H1 (cell line): Measurements from ENCODE around the gene H2BK1. TPM values are rescaled to one million over a fixed set of nuclear protein-coding genes. Genes with fewer than 3 reads are reported as not detected.

Experiments used
- CTCF ChIA-PET: fragments of 300-600 bp; sonication (Branson Sonifier 250); formaldehyde crosslinking; loops from one replicate; lab custom pipeline; 2021; ENCODE audit not compliant: partially characterized antibody; lab: Charles Lee
- POLR2A ChIA-PET: fragments of 300-600 bp; sonication (Branson Sonifier 250); formaldehyde crosslinking; loops from one replicate; lab custom pipeline; 2021; ENCODE audit warnings: inconsistent platforms; ENCODE audit not compliant: partially characterized antibody; lab: Charles Lee
- DNase-seq, 2 experiments: peaks; one replicate each; pipeline versions ENCODE4 v3.0.0 to v3.0.0-alpha.2; 2010 to 2022; ENCODE audit warnings: low spot score in 2 of 2, low read depth in 1 of 2, mixed read lengths in 1 of 2
- FAIRE-seq: peaks from 2 replicates; lab custom pipeline; 2011; peaks lifted over from hg19 to GRCh38; lab: Jason Lieb, UNC
- H2AFZ ChIP-seq: 2 replicates; pipeline ENCODE4 v1.8.1; 2012; ENCODE audit warnings: low read length, inconsistent platforms
- H2AK5ac ChIP-seq: 2 replicates; pipeline ENCODE4 v1.6.1; 2013; ENCODE audit warnings: low read depth, low read length
- H2BK120ac ChIP-seq: replicated peaks from 2 replicates; pipeline ENCODE3; 2013; ENCODE audit warnings: low read depth, low read length, inconsistent platforms
- H2BK12ac ChIP-seq: 2 replicates; pipeline ENCODE4 v1.6.1; 2013; ENCODE audit warnings: low read depth, low read length
- H2BK15ac ChIP-seq: 2 replicates; pipeline ENCODE4 v1.6.1; 2013; ENCODE audit warnings: low read length
- H2BK20ac ChIP-seq: 2 replicates; pipeline ENCODE4 v1.6.1; 2013; ENCODE audit warnings: low read length
- H2BK5ac ChIP-seq: 2 replicates; pipeline ENCODE4 v1.6.1; 2013; ENCODE audit warnings: low read depth, low read length
- H3K14ac ChIP-seq: 2 replicates; pipeline ENCODE4 v1.6.1; 2013; ENCODE audit warnings: inconsistent platforms; ENCODE audit not compliant: insufficient read length
- H3K18ac ChIP-seq: 2 replicates; pipeline ENCODE4 v1.6.1; 2013; ENCODE audit warnings: low read length; ENCODE audit errors: extremely low read depth
- H3K23ac ChIP-seq: 2 replicates; pipeline ENCODE4 v1.6.1; 2013; ENCODE audit warnings: inconsistent platforms; ENCODE audit not compliant: insufficient read length
- H3K23me2 ChIP-seq: 2 replicates; pipeline ENCODE4 v1.6.1; 2013; ENCODE audit warnings: low read depth, low read length
- H3K27ac ChIP-seq: 2 replicates; pipeline ENCODE4 v1.6.1; 2011; ENCODE audit warnings: low read depth, low read length, inconsistent platforms
- H3K27me3 ChIP-seq, 4 experiments: replicated peaks in 1 of 4; 1 replicate in 1 of 4; 2 replicates in 3 of 4; pipeline versions ENCODE4 v1.6.1 to v1.8.1; 2011 to 2013; ENCODE audit warnings: low read length in 3 of 4, mild to moderate bottlenecking in 3 of 4, inconsistent platforms in 2 of 4, mixed read lengths in 2 of 4, moderate library complexity in 1 of 4; ENCODE audit not compliant: control insufficient read depth in 3 of 4, insufficient read depth in 3 of 4; ENCODE audit errors: extremely low read depth in 1 of 4
- H3K36me3 ChIP-seq, 4 experiments: 2 replicates each; pipeline versions ENCODE4 v1.6.1 to v1.8.1; 2011 to 2013; ENCODE audit warnings: mild to moderate bottlenecking in 4 of 4, low read length in 3 of 4, moderate library complexity in 2 of 4, control low read depth in 1 of 4, inconsistent platforms in 1 of 4; ENCODE audit not compliant: insufficient read depth in 4 of 4, control insufficient read depth in 2 of 4
- H3K4ac ChIP-seq: replicated peaks from 2 replicates; pipeline ENCODE3; 2013; ENCODE audit warnings: low read length, low read depth, mixed read lengths, inconsistent platforms; ENCODE audit not compliant: insufficient read length
- H3K4me1 ChIP-seq, 4 experiments: replicated peaks in 1 of 4; 1 replicate in 1 of 4; 2 replicates in 3 of 4; pipeline versions ENCODE4 v1.6.1 to v1.8.1; 2011 to 2013; ENCODE audit warnings: low read length in 3 of 4, inconsistent platforms in 2 of 4, mixed read lengths in 1 of 4; ENCODE audit not compliant: insufficient read depth in 4 of 4, control insufficient read depth in 3 of 4
- H3K4me2 ChIP-seq, 2 experiments: 2 replicates each; pipeline versions ENCODE4 v1.6.1 to v1.8.1; 2011 to 2013; ENCODE audit warnings: low read depth in 2 of 2, low read length in 2 of 2, control low read depth in 1 of 2, inconsistent platforms in 1 of 2, mild to moderate bottlenecking in 1 of 2; ENCODE audit not compliant: insufficient read depth in 1 of 2
- H3K4me3 ChIP-seq, 4 experiments: fragments of 200-600, 300-600 bp in 1 of 4; sonication (generic), shearing (Covaris generic), sonication (Bioruptor Twin) in 1 of 4; 2 replicates each; pipeline versions ENCODE4 v1.5.1 to v1.8.1; 2011 to 2016; ENCODE audit warnings: low read length in 4 of 4, low read depth in 3 of 4, control low read depth in 2 of 4, inconsistent platforms in 2 of 4, mild to moderate bottlenecking in 2 of 4, mixed read lengths in 1 of 4, moderate library complexity in 1 of 4; ENCODE audit not compliant: insufficient read depth in 2 of 4; ENCODE audit errors: extremely low read depth in 1 of 4
- H3K56ac ChIP-seq: replicated peaks from 2 replicates; pipeline ENCODE3; 2013; ENCODE audit warnings: low read depth, mild to moderate bottlenecking, mixed read lengths, low read length, inconsistent platforms; ENCODE audit not compliant: insufficient read length
- H3K79me1 ChIP-seq: 2 replicates; pipeline ENCODE4 v1.6.1; 2013; ENCODE audit warnings: low read depth, low read length, control low read depth
- H3K79me2 ChIP-seq, 2 experiments: 2 replicates each; pipeline versions ENCODE4 v1.6.1 to v1.8.1; 2012 to 2013; ENCODE audit warnings: low read length in 2 of 2, mild to moderate bottlenecking in 2 of 2, inconsistent platforms in 1 of 2; ENCODE audit not compliant: insufficient read depth in 2 of 2, control insufficient read depth in 1 of 2
- H3K9ac ChIP-seq, 4 experiments: replicated peaks in 1 of 4; 1 replicate in 1 of 4; 2 replicates in 3 of 4; pipeline versions ENCODE4 v1.6.1 to v1.8.1; 2011 to 2013; ENCODE audit warnings: low read depth in 3 of 4, low read length in 3 of 4, control low read depth in 2 of 4, mild to moderate bottlenecking in 2 of 4, moderate library complexity in 2 of 4, inconsistent platforms in 1 of 4; ENCODE audit errors: extremely low read depth in 1 of 4
- H3K9me3 ChIP-seq, 2 experiments: 2 replicates each; pipeline versions ENCODE4 v1.6.1 to v1.8.1; 2012 to 2013; ENCODE audit warnings: mild to moderate bottlenecking in 2 of 2, moderate library complexity in 2 of 2, control low read depth in 1 of 2, inconsistent platforms in 1 of 2, low read depth in 1 of 2, low read length in 1 of 2, mixed read lengths in 1 of 2; ENCODE audit not compliant: insufficient read depth in 2 of 2
- H4K20me1 ChIP-seq, 2 experiments: replicated peaks in 1 of 2; 2 replicates each; pipeline versions ENCODE3 to v1.8.1; 2011 to 2013; ENCODE audit warnings: inconsistent platforms in 2 of 2, low read length in 2 of 2, mild to moderate bottlenecking in 1 of 2; ENCODE audit not compliant: insufficient read depth in 2 of 2, control insufficient read depth in 1 of 2
- H4K5ac ChIP-seq: 2 replicates; pipeline ENCODE4 v1.6.1; 2013; ENCODE audit warnings: low read length, low read depth, mixed read lengths, inconsistent platforms; ENCODE audit not compliant: insufficient read length
- H4K8ac ChIP-seq: 2 replicates; pipeline ENCODE4 v1.8.0; 2013; ENCODE audit warnings: mild to moderate bottlenecking, moderate library complexity, low read length, inconsistent platforms; ENCODE audit not compliant: insufficient read depth; ENCODE audit errors: extremely low read depth
- H4K91ac ChIP-seq: replicated peaks from 2 replicates; pipeline ENCODE3; 2013; ENCODE audit warnings: low read length, mixed read lengths, inconsistent platforms; ENCODE audit not compliant: insufficient read length
- BRCA1 ChIP-seq: IDR thresholded peaks from 2 replicates; pipeline ENCODE4 v1.6.1; 2012; ENCODE audit warnings: low read depth, low read length, improper control_type of control experiment
- CEBPB ChIP-seq: IDR thresholded peaks from 2 replicates; pipeline ENCODE4 v1.6.1; 2012; ENCODE audit warnings: low read depth, low read length
- SIRT6 ChIP-seq: IDR thresholded peaks from one replicate; pipeline ENCODE4 v1.7.1; 2012; ENCODE audit warnings: low read length, inconsistent platforms
- TCF12 ChIP-seq: IDR thresholded peaks from 2 replicates; pipeline ENCODE4 v1.6.1; 2011; ENCODE audit warnings: low read depth, mild to moderate bottlenecking, low read length
- WGBS, 2 experiments: shearing (Covaris generic) in 1 of 2; methylation state at CpG; one replicate each; pipeline versions ENCODE4 v1.1.6 to v1.1.7; 2013 to 2015; ENCODE audit warnings: low lambda C conversion rate in 2 of 2, mixed read lengths in 2 of 2, inconsistent platforms in 1 of 2, low coverage in 1 of 2, missing lambda C conversion rate in 1 of 2; ENCODE audit not compliant: insufficient replicate concordance in 2 of 2, insufficient coverage in 1 of 2, insufficient read length in 1 of 2; ENCODE audit errors: extremely low coverage in 1 of 2, missing lambda C conversion rate in 1 of 2; 5-methylcytosine and 5-hydroxymethylcytosine counted together
- polyA plus RNA-seq, 7 experiments: library from polyadenylated mRNA; depleted of rRNA in 3 of 7; stranded (reverse) in 5 of 7; unstranded in 2 of 7; fragments of >200 nt in 5 of 7; fragments of 200-250 nt in 2 of 7; gene quantifications; 1 replicate in 5 of 7; 2 replicates in 1 of 7; 4 replicates in 1 of 7; pipeline versions ENCODE4 v1.2.1 to v1.2.3, GENCODE V29; 2011 to 2013; ENCODE audit warnings: missing spikeins in 2 of 7, mixed read lengths in 2 of 7
- total RNA-seq: library from RNA; stranded (reverse); fragmentation: NEBNext Ultra II Directional; extraction: Animal tissue kit (Norgen Biotek cat#: 25700); gene quantifications from 2 replicates; pipeline ENCODE4 v1.2.1, GENCODE V29; 2021

The H2BK1 gene
- total and polyA plus RNA-seq, 2 of the 8 experiments (the other 6 are each of a cell fraction or from before 2014, with no cell fraction given): not detected

- Histone ChIP-seq H3K56ac (no peak overlapping the region), H3K4ac (no peak overlapping the region), H2BK12ac (no peak overlapping the region), H3K23ac (no peak overlapping the region), H4K20me1 (no peaks in the 10 kb centered on the region), H3K9me3 (no peaks in the 10 kb centered on the region), H3K23me2 (peaks cover 5% of the 10 kb centered on the region; the same call in 1 of the 2 replicates), H3K18ac (no peak overlapping the region), H3K9ac (no peak overlapping the region), H3K14ac (no peak overlapping the region), H2BK20ac (no peak overlapping the region), H3K79me1 (no peaks in the 10 kb centered on the region), H4K91ac (no peak overlapping the region), H2AFZ (no peak overlapping the region), H2BK15ac (no peak overlapping the region), H3K4me1 (peaks cover 0 to 12% (median 3%) of the 10 kb centered on the region in 4 experiments; a peak in 3 of 7 replicates), H2AK5ac (no peak overlapping the region), H3K27ac (no peak overlapping the region), H3K36me3 (no peaks in the 10 kb centered on the region), H2BK5ac (no peak overlapping the region), H3K4me3 (no peak overlapping the region), H3K27me3 (peaks cover 0 to 13% (median 0%) of the 10 kb centered on the region in 4 experiments; a peak in 2 of 7 replicates), H2BK120ac (no peak overlapping the region), H4K5ac (no peak overlapping the region), H4K8ac (peak overlapping the region; percentile 28; the same call in 1 of the 2 replicates), H3K79me2 (no peaks in the 10 kb centered on the region), H3K4me2 (no peak overlapping the region)
- DNase-seq: no peak
- POLR2A ChIA-PET: interaction anchor here (0.9 to 1.6 kb wide), 3 partner anchors 13 to 15 kb away, joined by 3 to 5 read pairs (median 4); no protein-coding TSS in a partner anchor
- CTCF ChIA-PET: interaction anchor here (0.6 to 2.3 kb wide), 7 partner anchors 8 to 202 kb away, joined by 3 to 7 read pairs (median 4); partner anchors contain the start of gene ASB10
- no peak for FAIRE-seq
- WGBS, 2 experiments: 72% methylated on average over 19 of the region's 19 CpGs; no CpG with 5 or more reads in 1 of the 2 experiments
- TF ChIP-seq SIRT6 (no peak), TCF12 (0 out of 2 replicates have a peak, but pooled peaks have one; percentile 30), CEBPB (peak; percentile 63), BRCA1 (no peak)
These were observed 14.5 kb downstream of the H2BK1 start for GRCh38 chr7:151195616-151196450.
